ENCODE measurements around the gene MEIS1.
A peak's percentile ranks its signal among the peaks of the same experiment; 100 is the strongest.

MEIS1 gene

DNA sequence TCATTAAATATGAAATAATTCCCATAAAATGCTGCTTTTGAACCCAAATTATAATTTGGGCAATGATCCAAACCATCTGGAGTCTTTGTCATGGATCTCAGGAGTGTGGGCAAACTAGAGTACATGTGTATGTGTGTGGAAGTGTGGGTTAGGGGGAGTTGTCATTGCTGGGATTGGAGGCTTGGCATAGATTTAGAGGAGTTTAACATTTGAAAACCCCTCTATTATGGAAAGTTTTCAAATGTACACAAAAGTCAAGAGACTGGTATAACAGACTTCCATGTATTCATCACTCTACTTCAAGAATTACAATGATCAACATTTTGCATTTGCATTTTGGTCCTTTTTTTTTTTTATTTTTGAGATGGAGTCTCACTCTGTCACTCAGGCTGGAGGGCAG is 159.1 kb downstream of the MEIS1 start:
- no peak for DNase-seq (ENCODE audit: low read depth)
- H3K4me3 ChIP-seq (ENCODE audit: control insufficient read depth, low read depth, low read length) = no peak overlapping the region
- TF ChIP-seq, protein P1, sequence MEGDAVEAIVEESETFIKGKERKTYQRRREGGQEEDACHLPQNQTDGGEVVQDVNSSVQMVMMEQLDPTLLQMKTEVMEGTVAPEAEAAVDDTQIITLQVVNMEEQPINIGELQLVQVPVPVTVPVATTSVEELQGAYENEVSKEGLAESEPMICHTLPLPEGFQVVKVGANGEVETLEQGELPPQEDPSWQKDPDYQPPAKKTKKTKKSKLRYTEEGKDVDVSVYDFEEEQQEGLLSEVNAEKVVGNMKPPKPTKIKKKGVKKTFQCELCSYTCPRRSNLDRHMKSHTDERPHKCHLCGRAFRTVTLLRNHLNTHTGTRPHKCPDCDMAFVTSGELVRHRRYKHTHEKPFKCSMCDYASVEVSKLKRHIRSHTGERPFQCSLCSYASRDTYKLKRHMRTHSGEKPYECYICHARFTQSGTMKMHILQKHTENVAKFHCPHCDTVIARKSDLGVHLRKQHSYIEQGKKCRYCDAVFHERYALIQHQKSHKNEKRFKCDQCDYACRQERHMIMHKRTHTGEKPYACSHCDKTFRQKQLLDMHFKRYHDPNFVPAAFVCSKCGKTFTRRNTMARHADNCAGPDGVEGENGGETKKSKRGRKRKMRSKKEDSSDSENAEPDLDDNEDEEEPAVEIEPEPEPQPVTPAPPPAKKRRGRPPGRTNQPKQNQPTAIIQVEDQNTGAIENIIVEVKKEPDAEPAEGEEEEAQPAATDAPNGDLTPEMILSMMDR (conservative IDR thresholded peaks at IDR 0.05; ENCODE audit: control insufficient read depth, insufficient read depth, low read depth, low read length) = no peak

DNA sequence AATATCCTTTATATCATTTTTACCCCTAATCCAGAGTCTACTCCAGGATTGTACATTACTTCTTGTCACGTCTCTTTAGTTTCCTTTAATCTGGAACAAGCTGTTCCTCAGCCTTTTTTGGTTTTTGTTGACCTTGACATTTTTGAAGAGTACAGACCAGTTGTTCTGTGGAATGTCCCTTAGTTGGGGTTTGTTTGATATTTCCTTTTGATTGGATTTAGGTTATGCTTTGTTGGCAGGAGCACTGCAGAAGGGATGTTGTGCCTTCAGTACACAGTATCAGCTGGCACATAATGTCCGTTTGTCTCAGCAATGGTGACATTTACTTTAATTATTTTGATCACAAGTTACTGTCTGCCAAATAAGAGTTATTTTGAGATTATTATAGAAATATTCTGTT is 160.6 kb downstream of the MEIS1 start:
- TF ChIP-seq, protein P1 (conservative IDR thresholded peaks at IDR 0.05; ENCODE audit: control insufficient read depth, insufficient read depth, low read depth, low read length) = no peak
- H3K4me3 ChIP-seq (ENCODE audit: control insufficient read depth, low read depth, low read length) = no peak overlapping the region
- no peak for DNase-seq (ENCODE audit: low read depth)

DNA sequence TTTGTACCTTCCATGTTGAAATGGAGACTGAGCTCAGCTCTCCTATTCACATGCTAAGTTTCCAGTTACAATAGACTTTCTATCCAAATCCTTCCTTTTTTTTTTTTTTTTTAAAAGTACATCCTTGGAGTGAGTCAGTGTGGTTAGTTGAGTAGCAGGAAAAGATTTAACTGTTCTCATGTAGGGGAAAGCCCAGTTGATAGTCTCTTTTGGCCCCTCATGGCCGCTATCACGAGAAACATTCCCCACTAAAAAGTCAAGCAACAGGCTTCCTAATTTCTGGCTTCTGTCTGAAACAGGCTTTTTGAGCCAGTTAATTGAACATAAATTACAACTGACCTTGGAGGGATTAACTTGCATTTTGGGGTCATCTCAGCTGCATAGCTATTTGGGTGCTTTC is 161.3 kb downstream of the MEIS1 start:
- peak; percentile 67 for DNase-seq (ENCODE audit: low read depth)
- TF ChIP-seq, protein P1 (conservative IDR thresholded peaks at IDR 0.05; ENCODE audit: control insufficient read depth, insufficient read depth, low read depth, low read length) = no peak
- H3K4me3 ChIP-seq (ENCODE audit: control insufficient read depth, low read depth, low read length) = no peak overlapping the region

DNA sequence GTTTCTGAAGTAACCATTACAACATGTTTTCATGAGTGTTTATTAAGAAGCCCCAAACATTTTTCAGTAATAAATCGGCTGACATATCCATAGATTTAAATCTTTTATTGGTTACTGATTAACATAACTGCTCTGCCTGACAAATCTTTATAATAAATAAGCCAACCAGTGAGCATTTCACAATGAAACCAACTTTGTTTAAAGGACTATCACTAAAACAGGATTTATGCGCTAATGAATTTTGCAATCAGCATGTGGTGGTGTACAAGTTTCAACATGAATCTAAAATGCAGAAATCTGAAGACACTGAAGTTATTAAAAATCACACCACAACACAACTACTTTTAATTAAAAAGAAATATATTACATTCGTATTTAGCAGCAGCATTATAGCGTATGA is 166.7 kb downstream of the MEIS1 start:
- H3K4me3 ChIP-seq (ENCODE audit: control insufficient read depth, low read depth, low read length) = no peak overlapping the region
- TF ChIP-seq, protein P1 (conservative IDR thresholded peaks at IDR 0.05; ENCODE audit: control insufficient read depth, insufficient read depth, low read depth, low read length) = no peak
- DNase-seq (ENCODE audit: low read depth) = peak; percentile 18

DNA sequence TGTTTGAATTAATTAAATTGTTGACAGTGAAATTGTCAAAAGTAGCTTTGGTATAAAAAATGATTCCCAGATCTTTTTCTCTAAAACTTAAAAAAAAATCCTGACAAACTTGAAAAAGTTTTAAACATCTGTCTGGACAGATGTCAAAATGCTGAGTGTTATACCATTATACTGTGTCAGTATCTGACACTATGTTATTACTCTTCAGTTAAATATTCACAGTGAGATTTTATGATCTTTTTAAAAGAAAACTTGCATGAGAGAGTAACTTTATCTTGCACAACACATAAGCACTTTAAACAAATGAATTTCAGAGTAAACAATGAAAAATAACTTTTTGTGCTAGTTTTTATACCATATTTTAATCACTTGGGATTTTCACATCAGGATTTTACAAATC is 167.4 kb downstream of the MEIS1 start:
- DNase-seq (ENCODE audit: low read depth) = no peak
- TF ChIP-seq, protein P1 (conservative IDR thresholded peaks at IDR 0.05; ENCODE audit: control insufficient read depth, insufficient read depth, low read depth, low read length) = no peak
- H3K4me3 ChIP-seq (ENCODE audit: control insufficient read depth, low read depth, low read length) = no peak overlapping the region

DNA sequence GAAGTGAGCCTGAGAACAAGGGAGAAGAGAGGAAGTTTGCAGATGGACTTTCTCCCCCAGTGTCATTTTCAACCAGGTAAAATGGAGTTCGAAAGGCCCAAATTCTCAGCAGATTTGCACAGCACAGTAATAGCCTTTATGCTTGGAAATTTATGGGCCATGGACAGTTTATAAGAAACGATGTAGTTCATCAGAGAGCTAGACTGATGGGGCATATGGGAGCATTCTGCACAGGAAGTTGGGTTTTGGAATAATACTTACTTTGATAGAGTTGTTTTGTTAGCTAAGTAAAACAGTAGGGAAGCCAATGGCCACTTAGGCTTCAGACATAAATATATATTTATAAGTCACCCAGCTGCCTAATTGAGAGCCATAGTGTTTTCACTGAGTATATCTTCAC is 169.4 kb downstream of the MEIS1 start:
- no peak overlapping the region for H3K4me3 ChIP-seq (ENCODE audit: control insufficient read depth, low read depth, low read length)
- TF ChIP-seq, protein P1 (conservative IDR thresholded peaks at IDR 0.05; ENCODE audit: control insufficient read depth, insufficient read depth, low read depth, low read length) = no peak

DNA sequence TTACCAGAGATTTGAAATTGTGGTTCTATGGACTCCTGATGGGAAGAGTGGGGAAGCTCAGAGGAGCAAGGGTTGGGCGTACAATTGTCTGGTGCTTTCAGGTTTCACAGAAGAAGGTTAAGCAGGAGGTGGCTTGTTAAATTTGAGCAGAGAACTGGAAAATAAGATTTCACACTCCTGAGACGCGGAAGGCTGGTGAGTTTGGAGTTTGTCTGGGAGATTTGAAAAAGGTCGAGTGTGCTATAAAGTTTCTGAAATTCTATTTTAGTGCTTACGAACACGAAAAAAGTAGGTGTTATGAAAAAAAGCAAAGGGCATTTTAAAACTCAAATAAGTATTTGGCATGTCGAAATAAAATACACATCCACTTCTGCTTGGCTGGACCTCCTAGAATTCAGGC is 170.1 kb downstream of the MEIS1 start:
- H3K4me3 ChIP-seq (ENCODE audit: control insufficient read depth, low read depth, low read length) = no peak overlapping the region
- TF ChIP-seq, protein P1 (conservative IDR thresholded peaks at IDR 0.05; ENCODE audit: control insufficient read depth, insufficient read depth, low read depth, low read length) = no peak
- no peak for DNase-seq (ENCODE audit: low read depth)

More for the DNA sequence above, 169.4 kb downstream of the MEIS1 start:
- no peak for DNase-seq (ENCODE audit: low read depth)

All from fibroblast of mammary gland (primary cell).